Hepatocyte (in vitro differentiated cells): ENCODE measurements around the gene WDR75. TPM values are rescaled to one million over a fixed set of nuclear protein-coding genes. Genes with fewer than 3 reads are reported as not detected.
A peak's percentile ranks its signal among the peaks of the same experiment; 100 is the strongest.

Source experiments
- DNase-seq: peaks from one replicate; pipeline ENCODE4 v3.0.0-alpha.2; 2016; ENCODE audit warnings: low spot score
- H2AFZ ChIP-seq: fragments of 200-600 bp; sonication (generic); 2 replicates; pipeline ENCODE4 v1.6.0; 2016; ENCODE audit warnings: antibody characterized with exemption, mild to moderate bottlenecking
- H3K27ac ChIP-seq: fragments of 200-600 bp; sonication (generic); 2 replicates; pipeline ENCODE4 v1.5.1; 2016; ENCODE audit warnings: mild to moderate bottlenecking
- H3K27me3 ChIP-seq: fragments of 200-600 bp; sonication (generic); 2 replicates; pipeline ENCODE4 v1.6.1; 2016
- H3K36me3 ChIP-seq: fragments of 200-600 bp; sonication (generic); replicated peaks from 2 replicates; pipeline ENCODE4 v1.5.1; 2016; ENCODE audit warnings: low read depth; ENCODE audit not compliant: insufficient read depth
- H3K4me1 ChIP-seq: fragments of 200-600 bp; sonication (generic); 2 replicates; pipeline ENCODE4 v1.5.1; 2016; ENCODE audit warnings: mild to moderate bottlenecking, moderate library complexity; ENCODE audit not compliant: insufficient read depth
- H3K4me2 ChIP-seq: fragments of 200-600 bp; sonication (generic); 2 replicates; pipeline ENCODE4 v1.6.0; 2016
- H3K4me3 ChIP-seq: fragments of 200-600 bp; sonication (generic); 2 replicates; pipeline ENCODE4 v1.5.1; 2016; ENCODE audit warnings: mild to moderate bottlenecking
- H3K79me2 ChIP-seq: fragments of 200-600 bp; sonication (generic); 2 replicates; pipeline ENCODE4 v1.6.0; 2017; ENCODE audit warnings: mild to moderate bottlenecking
- H3K9me2 ChIP-seq: fragments of 200-600 bp; sonication (generic); replicated peaks from 2 replicates; pipeline ENCODE4 v1.6.0; 2017; ENCODE audit warnings: mild to moderate bottlenecking; ENCODE audit not compliant: insufficient read depth
- H3K9me3 ChIP-seq: fragments of 200-600 bp; sonication (generic); 2 replicates; pipeline ENCODE4 v1.5.1; 2016; ENCODE audit warnings: low read depth, mild to moderate bottlenecking
- H4K20me1 ChIP-seq: fragments of 200-600 bp; sonication (generic); 2 replicates; pipeline ENCODE4 v1.6.0; 2016; ENCODE audit warnings: mild to moderate bottlenecking; ENCODE audit not compliant: insufficient read depth, poor library complexity, severe bottlenecking
- EZH2 ChIP-seq: fragments of 200-600 bp; sonication (generic); IDR thresholded peaks from 2 replicates; pipeline ENCODE4 v1.6.1; 2016; ENCODE audit warnings: antibody characterized with exemption, mild to moderate bottlenecking, borderline replicate concordance
- EZH2phosphoT487 ChIP-seq: fragments of 200-600 bp; sonication (generic); IDR thresholded peaks from one replicate; pipeline ENCODE4 v1.6.1; 2018; ENCODE audit warnings: antibody characterized with exemption, mild to moderate bottlenecking, low read depth, moderate library complexity; ENCODE audit not compliant: unreplicated experiment, severe bottlenecking
- WGBS: methylation state at CpG from one replicate; pipeline ENCODE4 v1.1.6; 2016; ENCODE audit warnings: low lambda C conversion rate; ENCODE audit errors: missing lambda C conversion rate; 5-methylcytosine and 5-hydroxymethylcytosine counted together
- polyA plus RNA-seq: library from polyadenylated mRNA; unstranded; fragments of >200 nt; fragmentation: Nextera tagmentation; extraction: Ambion mirVana; gene quantifications from 2 replicates; pipeline ENCODE4 v1.2.1, GENCODE V29; 2016
- total RNA-seq: library from RNA; depleted of rRNA; stranded (reverse); fragments of >200 nt; gene quantifications from 2 replicates; pipeline ENCODE4 v1.2.3, GENCODE V29; 2014
- TF ChIP-seq, protein P1 (sequence below): fragments of 200-600 bp; sonication (generic); IDR thresholded peaks from 2 replicates; pipeline ENCODE4 v1.5.1; 2016; ENCODE audit warnings: antibody characterized with exemption, mild to moderate bottlenecking; ENCODE audit not compliant: poor library complexity

Gene WDR75
- total and polyA plus RNA-seq, 2 experiments from 2014 or later = 21.0 to 45.3 TPM

DNA sequence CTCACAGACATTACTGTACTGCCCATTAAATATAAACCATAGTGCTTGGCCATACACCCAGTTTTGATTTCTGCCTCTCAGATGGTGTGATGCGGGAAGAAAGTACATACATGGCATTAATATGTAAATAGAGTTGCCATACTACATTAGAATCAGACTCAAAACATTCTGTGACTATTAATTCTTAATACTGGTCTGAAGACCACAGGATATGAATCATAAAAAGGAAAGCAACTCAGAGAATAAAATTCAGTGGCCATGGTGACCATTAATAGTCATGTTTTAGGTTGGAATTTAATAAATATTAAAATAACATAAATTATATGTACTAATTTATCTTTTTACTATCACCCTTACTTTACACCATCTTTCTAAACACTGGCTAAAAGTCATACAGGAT, 33.0 kb upstream of the WDR75 start:
- H3K27me3 ChIP-seq = no peaks in the 10 kb centered on the region
- 86% methylated on average over 1 of the region's 1 CpG for WGBS
- TF ChIP-seq, protein P1, sequence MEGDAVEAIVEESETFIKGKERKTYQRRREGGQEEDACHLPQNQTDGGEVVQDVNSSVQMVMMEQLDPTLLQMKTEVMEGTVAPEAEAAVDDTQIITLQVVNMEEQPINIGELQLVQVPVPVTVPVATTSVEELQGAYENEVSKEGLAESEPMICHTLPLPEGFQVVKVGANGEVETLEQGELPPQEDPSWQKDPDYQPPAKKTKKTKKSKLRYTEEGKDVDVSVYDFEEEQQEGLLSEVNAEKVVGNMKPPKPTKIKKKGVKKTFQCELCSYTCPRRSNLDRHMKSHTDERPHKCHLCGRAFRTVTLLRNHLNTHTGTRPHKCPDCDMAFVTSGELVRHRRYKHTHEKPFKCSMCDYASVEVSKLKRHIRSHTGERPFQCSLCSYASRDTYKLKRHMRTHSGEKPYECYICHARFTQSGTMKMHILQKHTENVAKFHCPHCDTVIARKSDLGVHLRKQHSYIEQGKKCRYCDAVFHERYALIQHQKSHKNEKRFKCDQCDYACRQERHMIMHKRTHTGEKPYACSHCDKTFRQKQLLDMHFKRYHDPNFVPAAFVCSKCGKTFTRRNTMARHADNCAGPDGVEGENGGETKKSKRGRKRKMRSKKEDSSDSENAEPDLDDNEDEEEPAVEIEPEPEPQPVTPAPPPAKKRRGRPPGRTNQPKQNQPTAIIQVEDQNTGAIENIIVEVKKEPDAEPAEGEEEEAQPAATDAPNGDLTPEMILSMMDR = no peak
- TF ChIP-seq EZH2phosphoT487 = no peak
- TF ChIP-seq EZH2 = no peak
- H3K4me1 ChIP-seq = peaks cover 21% of the 10 kb centered on the region
- H3K4me3 ChIP-seq = peak overlapping the region; percentile 0
- H3K79me2 ChIP-seq = no peaks in the 10 kb centered on the region
- H3K9me3 ChIP-seq = no peaks in the 10 kb centered on the region
- DNase-seq = no peak
- peak overlapping the region; percentile 63 for H3K4me2 ChIP-seq
- H3K36me3 ChIP-seq = no peaks in the 10 kb centered on the region
- H4K20me1 ChIP-seq = no peaks in the 10 kb centered on the region
- H3K27ac ChIP-seq = peak overlapping the region; percentile 87
- H2AFZ ChIP-seq = no peak overlapping the region
- H3K9me2 ChIP-seq = no peaks in the 10 kb centered on the region

DNA sequence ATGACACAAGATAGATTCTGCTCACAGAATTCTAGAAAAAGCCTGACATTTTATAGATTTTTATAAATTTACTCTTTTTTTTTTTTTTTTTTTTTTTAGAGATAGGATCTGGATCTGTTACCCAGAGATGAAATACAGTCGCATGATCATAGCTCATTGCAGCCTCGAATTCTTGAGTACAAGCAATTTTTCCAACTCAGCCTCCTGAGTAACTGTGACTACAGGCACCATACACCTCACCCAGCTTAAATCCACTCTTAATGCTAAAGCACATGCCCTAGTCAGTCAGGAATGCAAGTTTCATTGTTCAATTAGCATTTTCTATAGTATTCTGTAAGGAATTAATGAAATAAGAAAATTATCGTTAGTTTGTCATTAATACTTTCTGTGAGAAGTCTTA, 32.1 kb upstream of the WDR75 start:
- no peak for TF ChIP-seq EZH2
- TF ChIP-seq EZH2phosphoT487 = no peak
- TF ChIP-seq, protein P1 = no peak
- Histone ChIP-seq H2AFZ (no peak overlapping the region), H3K9me3 (no peaks in the 10 kb centered on the region), H3K4me3 (no peak overlapping the region), H3K27me3 (no peaks in the 10 kb centered on the region), H3K4me2 (no peak overlapping the region), H3K36me3 (no peaks in the 10 kb centered on the region), H3K79me2 (no peaks in the 10 kb centered on the region), H3K4me1 (peaks cover 21% of the 10 kb centered on the region), H3K9me2 (no peaks in the 10 kb centered on the region), H3K27ac (peak overlapping the region; percentile 87), H4K20me1 (no peaks in the 10 kb centered on the region)
- 64% methylated on average over 3 of the region's 3 CpGs for WGBS
- DNase-seq = peak; percentile 13

DNA sequence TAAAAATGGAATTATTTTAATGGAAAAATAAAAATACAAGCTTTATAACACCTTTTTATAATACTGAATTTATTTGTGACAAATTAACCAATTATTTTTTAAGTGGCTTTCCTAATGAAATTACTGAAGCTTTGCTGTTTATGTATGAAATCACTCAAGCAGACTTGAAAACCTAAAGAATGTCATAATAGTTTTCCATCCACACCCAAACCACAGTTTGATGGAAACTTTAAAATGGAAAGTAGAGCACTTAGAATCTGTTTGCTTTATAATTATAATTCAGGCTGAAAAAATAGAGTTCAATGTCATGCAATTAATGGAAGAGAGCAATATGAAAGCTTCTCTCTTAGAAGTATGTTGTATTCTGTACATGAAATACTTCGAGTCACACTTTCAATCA, 31.6 kb upstream of the WDR75 start:
- Histone ChIP-seq H3K4me1 (peaks cover 21% of the 10 kb centered on the region), H2AFZ (no peak overlapping the region), H3K4me3 (no peak overlapping the region), H3K27ac (peak overlapping the region; percentile 55), H3K27me3 (no peaks in the 10 kb centered on the region), H3K9me2 (no peaks in the 10 kb centered on the region), H3K36me3 (no peaks in the 10 kb centered on the region), H3K4me2 (no peak overlapping the region), H3K9me3 (no peaks in the 10 kb centered on the region), H3K79me2 (no peaks in the 10 kb centered on the region), H4K20me1 (no peaks in the 10 kb centered on the region)
- 82% methylated on average over 1 of the region's 1 CpG for WGBS
- no peak for DNase-seq
- TF ChIP-seq EZH2phosphoT487 = no peak
- TF ChIP-seq EZH2 = no peak
- TF ChIP-seq, protein P1 = no peak

DNA sequence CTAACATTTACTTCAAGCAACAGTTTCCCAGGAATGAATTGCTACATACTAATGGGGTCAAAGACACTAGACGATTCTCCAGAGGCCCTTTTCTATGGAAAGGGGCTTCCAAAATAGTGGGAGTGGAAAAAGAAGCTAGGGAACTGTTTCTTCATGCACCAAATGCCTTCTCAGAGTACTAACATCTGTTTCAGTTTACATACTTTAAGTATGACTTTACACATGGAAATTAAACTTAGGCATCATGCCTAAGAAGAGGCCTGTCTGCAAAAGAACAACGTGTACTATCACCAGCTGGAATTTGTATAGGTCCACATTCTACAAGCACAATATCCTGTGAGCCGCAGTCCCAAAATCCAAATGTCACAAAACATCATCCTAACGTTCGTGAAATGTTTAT, 29.4 kb upstream of the WDR75 start:
- Histone ChIP-seq H3K36me3 (no peaks in the 10 kb centered on the region), H3K79me2 (no peaks in the 10 kb centered on the region), H3K9me2 (no peaks in the 10 kb centered on the region), H3K4me1 (peaks cover 13% of the 10 kb centered on the region), H3K4me3 (no peak overlapping the region), H3K27me3 (no peaks in the 10 kb centered on the region), H4K20me1 (no peaks in the 10 kb centered on the region), H2AFZ (no peak overlapping the region), H3K4me2 (peak overlapping the region; percentile 32), H3K27ac (peak overlapping the region; percentile 88), H3K9me3 (no peaks in the 10 kb centered on the region)
- DNase-seq = peak; percentile 52
- TF ChIP-seq EZH2 = no peak
- TF ChIP-seq, protein P1 = no peak
- TF ChIP-seq EZH2phosphoT487 = no peak
- 20% methylated on average over 5 of the region's 5 CpGs for whole genome bisulfite sequencing
